ENCODE results near the gene LCMT1. TPM values are rescaled to one million over a fixed set of nuclear protein-coding genes. Genes with fewer than 3 reads are reported as not detected.
"Not testable (repeated sequence)": the region's sequence is repeated elsewhere in the genome, so short reads cannot be mapped to it uniquely, and the experiment has no call there.

Gene LCMT1
- total and polyA plus RNA-seq, 9 donors: 29.4 to 58.9 (median 38.3) TPM

- DNase-seq: peak in 4 of 5 donors; percentile 11 to 49 (median 22)
- no peak for TF ChIP-seq EP300 (IDR thresholded peaks at IDR 0.05)
- TF ChIP-seq POLR2A (IDR thresholded peaks at IDR 0.05): no peak
- no peak for TF ChIP-seq CTCF (IDR thresholded peaks at IDR 0.05)
- no peaks in the 10 kb centered on the region for H3K36me3 ChIP-seq
- peaks cover 3% of the 10 kb centered on the region for H3K4me1 ChIP-seq (ENCODE audit: insufficient read depth)
- no peak overlapping the region for H3K4me3 ChIP-seq
- H3K27me3 ChIP-seq: no peaks in the 10 kb centered on the region
- intact Hi-C loops (cut with DNase I): no loop called here
- no peak overlapping the region for H3K27ac ChIP-seq
- no peaks in the 10 kb centered on the region for H3K9me3 ChIP-seq
- WGBS, 3 donors: 66 to 78% (median 66%) methylated on average over 20 of the region's 20 CpGs
Measured at GRCh38 chr16:25177831-25178688, 66.5 kb downstream of the LCMT1 start.

- DNase-seq; H3K4me1 ChIP-seq (ENCODE audit: insufficient read depth); H3K36me3 ChIP-seq; H3K4me3 ChIP-seq; H3K9me3 ChIP-seq; H3K27ac ChIP-seq; intact Hi-C loops (cut with DNase I); H3K27me3 ChIP-seq: not testable (repeated sequence)
- 86 to 90% (median 88%) methylated on average over 6 of the region's 6 CpGs for WGBS, 3 donors
Measured at GRCh38 chr16:25181236-25181635, 69.7 kb downstream of the LCMT1 start.

GRCh38 chr16:25184771-25185170 lies 73.2 kb downstream of the LCMT1 start:
- Histone ChIP-seq H3K27me3 (no peaks in the 10 kb centered on the region), H3K4me1 (ENCODE audit: insufficient read depth) (no peaks in the 10 kb centered on the region), H3K36me3 (no peaks in the 10 kb centered on the region), H3K4me3 (no peak overlapping the region), H3K9me3 (no peaks in the 10 kb centered on the region), H3K27ac (no peak overlapping the region)
- 69 to 81% (median 74%) methylated on average over 3 of the region's 3 CpGs for WGBS, 3 donors
- intact Hi-C loops (cut with DNase I): no loop called here
- TF ChIP-seq POLR2A (IDR thresholded peaks at IDR 0.05): no peak
- no peak for TF ChIP-seq EP300 (IDR thresholded peaks at IDR 0.05)
- TF ChIP-seq CTCF (IDR thresholded peaks at IDR 0.05): no peak
- no peak for DNase-seq

- H3K27me3 ChIP-seq: no peaks in the 10 kb centered on the region
- TF ChIP-seq POLR2A (IDR thresholded peaks at IDR 0.05): no peak
- no peak for TF ChIP-seq CTCF (IDR thresholded peaks at IDR 0.05)
- no peak for TF ChIP-seq EP300 (IDR thresholded peaks at IDR 0.05)
Measured at GRCh38 chr16:25187491-25187795, 75.9 kb downstream of the LCMT1 start.

GRCh38 chr16:25189305-25189704 lies 77.8 kb downstream of the LCMT1 start:
- H3K9me3 ChIP-seq: no peaks in the 10 kb centered on the region
- no peaks in the 10 kb centered on the region for H3K27me3 ChIP-seq
- WGBS, 3 donors: 92 to 96% (median 94%) methylated on average over 6 of the region's 6 CpGs
- no peak overlapping the region for H3K27ac ChIP-seq
- intact Hi-C loops (cut with DNase I): no loop called here
- no peak for TF ChIP-seq POLR2A (IDR thresholded peaks at IDR 0.05)
- TF ChIP-seq EP300 (IDR thresholded peaks at IDR 0.05): no peak
- TF ChIP-seq CTCF (IDR thresholded peaks at IDR 0.05): no peak
- H3K36me3 ChIP-seq: no peaks in the 10 kb centered on the region
- no peak for DNase-seq
- no peaks in the 10 kb centered on the region for H3K4me1 ChIP-seq (ENCODE audit: insufficient read depth)
- H3K4me3 ChIP-seq: no peak overlapping the region

More at GRCh38 chr16:25187491-25187795, 75.9 kb downstream of the LCMT1 start:
- 94 to 97% (median 95%) methylated on average over 3 of the region's 3 CpGs for WGBS, 3 donors
- Histone ChIP-seq H3K9me3 (no peaks in the 10 kb centered on the region), H3K36me3 (no peaks in the 10 kb centered on the region), H3K4me1 (ENCODE audit: insufficient read depth) (no peaks in the 10 kb centered on the region), H3K27ac (no peak overlapping the region), H3K4me3 (no peak overlapping the region)
- intact Hi-C loops (cut with DNase I): no loop called here
- no peak for DNase-seq

All from ovary (tissue), 9 donors.